PC-9 (cell line): Measurements from ENCODE around the gene CTBP2. TPM values are rescaled to one million over a fixed set of nuclear protein-coding genes. Genes with fewer than 3 reads are reported as not detected.

ENCODE experiments used
- BruUV-seq: library from RNA; stranded (reverse); fragments of 400-500 nt; replicated peaks from 2 replicates; lab custom pipeline; 2021; lab: Mats Ljungman, UMichigan
- CTCF ChIA-PET: fragments of 300-600 bp; sonication (Branson Sonifier 250); formaldehyde crosslinking; loops from one replicate; lab custom pipeline; 2022; ENCODE audit warnings: antibody characterized with exemption; lab: Charles Lee
- POLR2A ChIA-PET: fragments of 300-600 bp; sonication (Branson Sonifier 250); formaldehyde crosslinking; loops from one replicate; lab custom pipeline; 2022; ENCODE audit warnings: antibody characterized with exemption; ENCODE audit not compliant: unreplicated experiment; lab: Charles Lee
- DNase-seq, 2 experiments: peaks; one replicate each; pipeline versions ENCODE4 v3.0.0 to v3.0.0-alpha.2; 2015 to 2022; ENCODE audit warnings: mixed read lengths in 1 of 2
- H2AFZ ChIP-seq: fragments of 200-600 bp; sonication (generic); 2 replicates; pipeline ENCODE4 v1.8.1; 2017; ENCODE audit warnings: antibody characterized with exemption
- H3F3A ChIP-seq: fragments of 200-600 bp; sonication (generic); 2 replicates; pipeline ENCODE4 v1.8.1; 2017; ENCODE audit warnings: antibody characterized with exemption, mild to moderate bottlenecking, low read depth; ENCODE audit not compliant: insufficient read depth
- H3K27ac ChIP-seq: fragments of 200-600 bp; sonication (generic); 2 replicates; pipeline ENCODE4 v1.6.1; 2016; ENCODE audit warnings: mixed run types
- H3K27me3 ChIP-seq: fragments of 200-600 bp; sonication (generic); 2 replicates; pipeline ENCODE4 v1.6.1; 2016; ENCODE audit warnings: low read depth, mixed run types; ENCODE audit not compliant: insufficient read depth
- H3K36me3 ChIP-seq: fragments of 200-600 bp; sonication (generic); 2 replicates; pipeline ENCODE4 v1.6.1; 2016; ENCODE audit warnings: low read depth, mixed run types
- H3K4me1 ChIP-seq: fragments of 200-600 bp; sonication (generic); replicated peaks from 2 replicates; pipeline ENCODE4 v1.6.1; 2016; ENCODE audit warnings: mixed run types; ENCODE audit not compliant: insufficient read depth
- H3K4me2 ChIP-seq: fragments of 200-600 bp; sonication (generic); 2 replicates; pipeline ENCODE4 v1.6.1; 2017; ENCODE audit warnings: mixed run types
- H3K4me3 ChIP-seq: fragments of 200-600 bp; sonication (generic); 2 replicates; pipeline ENCODE4 v1.6.1; 2016; ENCODE audit warnings: mixed run types
- H3K79me2 ChIP-seq: fragments of 200-600 bp; sonication (generic); 2 replicates; pipeline ENCODE4 v1.6.1; 2017; ENCODE audit warnings: low read depth, mixed run types
- H3K9me2 ChIP-seq: fragments of 200-600 bp; sonication (generic); 2 replicates; pipeline ENCODE4 v1.8.1; 2017; ENCODE audit warnings: mild to moderate bottlenecking; ENCODE audit not compliant: insufficient read depth
- H3K9me3 ChIP-seq: fragments of 200-600 bp; sonication (generic); 2 replicates; pipeline ENCODE4 v1.8.1; 2016; ENCODE audit warnings: low read depth; ENCODE audit not compliant: insufficient read depth
- H4K20me1 ChIP-seq: fragments of 200-600 bp; sonication (generic); 2 replicates; pipeline ENCODE4 v1.8.1; 2017; ENCODE audit not compliant: insufficient read depth
- EZH2 ChIP-seq: fragments of 200-600 bp; sonication (generic); IDR thresholded peaks from 2 replicates; pipeline ENCODE4 v1.8.0; 2017; ENCODE audit warnings: antibody characterized with exemption, low read depth
- intact Hi-C: fragments of 100-400 bp; cut with micrococcal nuclease; formaldehyde crosslinking; loops from one replicate; pipeline ENCODE4 v1.10.0; 2022; ENCODE audit not compliant: unreplicated experiment
- total RNA-seq: library from RNA; stranded (reverse); gene quantifications from 2 replicates; pipeline ENCODE4 v1.2.3, GENCODE V29; 2021
- TF ChIP-seq, protein P1 (sequence below): fragments of 200-600 bp; sonication (generic); conservative IDR thresholded peaks from 2 replicates; pipeline ENCODE4 v1.6.1; 2017; ENCODE audit warnings: mixed run types, antibody characterized with exemption, mild to moderate bottlenecking, moderate library complexity

Gene CTBP2
- total RNA-seq, 1 experiment from 2014 or later = 60.5 TPM

- Histone ChIP-seq H3K27me3 (no peaks in the 10 kb centered on the region), H3K4me1 (peaks cover 15% of the 10 kb centered on the region), H3K27ac (no peak overlapping the region), H2AFZ (no peak overlapping the region), H3K79me2 (peaks cover 74% of the 10 kb centered on the region), H3K9me3 (no peaks in the 10 kb centered on the region), H3F3A (no peaks in the 10 kb centered on the region; the same call in 1 of the 2 replicates), H3K4me2 (no peak overlapping the region), H3K4me3 (no peak overlapping the region), H4K20me1 (peaks cover 28% of the 10 kb centered on the region), H3K36me3 (no peaks in the 10 kb centered on the region), H3K9me2 (no peaks in the 10 kb centered on the region)
- POLR2A ChIA-PET = no interaction called here
- intact Hi-C loops = no loop called here
- no peak for DNase-seq
- TF ChIP-seq, protein P1, sequence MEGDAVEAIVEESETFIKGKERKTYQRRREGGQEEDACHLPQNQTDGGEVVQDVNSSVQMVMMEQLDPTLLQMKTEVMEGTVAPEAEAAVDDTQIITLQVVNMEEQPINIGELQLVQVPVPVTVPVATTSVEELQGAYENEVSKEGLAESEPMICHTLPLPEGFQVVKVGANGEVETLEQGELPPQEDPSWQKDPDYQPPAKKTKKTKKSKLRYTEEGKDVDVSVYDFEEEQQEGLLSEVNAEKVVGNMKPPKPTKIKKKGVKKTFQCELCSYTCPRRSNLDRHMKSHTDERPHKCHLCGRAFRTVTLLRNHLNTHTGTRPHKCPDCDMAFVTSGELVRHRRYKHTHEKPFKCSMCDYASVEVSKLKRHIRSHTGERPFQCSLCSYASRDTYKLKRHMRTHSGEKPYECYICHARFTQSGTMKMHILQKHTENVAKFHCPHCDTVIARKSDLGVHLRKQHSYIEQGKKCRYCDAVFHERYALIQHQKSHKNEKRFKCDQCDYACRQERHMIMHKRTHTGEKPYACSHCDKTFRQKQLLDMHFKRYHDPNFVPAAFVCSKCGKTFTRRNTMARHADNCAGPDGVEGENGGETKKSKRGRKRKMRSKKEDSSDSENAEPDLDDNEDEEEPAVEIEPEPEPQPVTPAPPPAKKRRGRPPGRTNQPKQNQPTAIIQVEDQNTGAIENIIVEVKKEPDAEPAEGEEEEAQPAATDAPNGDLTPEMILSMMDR = no peak
- TF ChIP-seq EZH2 = no peak
- no TSS peak for BruUV-seq
- CTCF ChIA-PET = no interaction called here
Observed at GRCh38 chr10:125101049-125101448, 59.3 kb downstream of the CTBP2 start.

- Histone ChIP-seq H3K4me1 (peaks cover 7% of the 10 kb centered on the region), H4K20me1 (peaks cover 25% of the 10 kb centered on the region), H3K4me3 (no peak overlapping the region), H3K79me2 (peaks cover 80% of the 10 kb centered on the region), H2AFZ (no peak overlapping the region), H3K36me3 (no peaks in the 10 kb centered on the region), H3K9me2 (no peaks in the 10 kb centered on the region), H3F3A (no peaks in the 10 kb centered on the region; the same call in 1 of the 2 replicates), H3K27me3 (no peaks in the 10 kb centered on the region), H3K27ac (no peak overlapping the region), H3K9me3 (no peaks in the 10 kb centered on the region), H3K4me2 (no peak overlapping the region)
- intact Hi-C loops = no loop called here
- no TSS peak for BruUV-seq
- ChIA-PET POLR2A (no interaction called here), CTCF (no interaction called here)
- TF ChIP-seq EZH2 = no peak
- no peak for DNase-seq
Observed at GRCh38 chr10:125097409-125098070, 62.8 kb downstream of the CTBP2 start.

DNA sequence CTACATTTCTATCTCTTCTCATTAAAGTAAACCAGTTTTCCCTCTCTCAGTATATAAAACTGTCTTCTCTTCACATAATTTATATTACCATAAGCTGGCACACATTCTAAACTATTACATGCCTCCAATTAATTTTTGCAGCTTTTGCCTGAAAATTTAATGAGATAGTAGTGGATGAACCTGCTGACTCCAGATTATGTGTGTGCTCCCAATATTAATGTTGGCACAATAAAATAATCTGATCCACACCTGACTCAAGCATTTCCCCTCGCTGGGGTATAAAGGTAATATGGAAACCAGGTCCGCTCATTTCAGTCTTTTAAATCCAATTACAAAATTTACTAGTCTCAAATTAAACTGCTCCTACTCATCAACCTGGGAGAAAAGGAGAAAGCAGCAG, 63.4 kb downstream of the CTBP2 start:
- no peak overlapping the region for H3K4me2 ChIP-seq
- H4K20me1 ChIP-seq = peaks cover 25% of the 10 kb centered on the region
- CTCF ChIA-PET = no interaction called here
- no peaks in the 10 kb centered on the region for H3F3A ChIP-seq
- H3K4me3 ChIP-seq = no peak overlapping the region
- H3K27ac ChIP-seq = no peak overlapping the region
- DNase-seq = no peak
- no peaks in the 10 kb centered on the region for H3K9me3 ChIP-seq
- no peaks in the 10 kb centered on the region for H3K9me2 ChIP-seq
- no peak overlapping the region for H2AFZ ChIP-seq
- H3K36me3 ChIP-seq = no peaks in the 10 kb centered on the region
- POLR2A ChIA-PET = no interaction called here
- H3K79me2 ChIP-seq = peaks cover 81% of the 10 kb centered on the region
- no peaks in the 10 kb centered on the region for H3K27me3 ChIP-seq
- no TSS peak for BruUV-seq
- peaks cover 2% of the 10 kb centered on the region; the same call in 1 of the 2 replicates for H3K4me1 ChIP-seq
- intact Hi-C loops = no loop called here
- no peak for TF ChIP-seq EZH2
- TF ChIP-seq, protein P1 = no peak

DNA sequence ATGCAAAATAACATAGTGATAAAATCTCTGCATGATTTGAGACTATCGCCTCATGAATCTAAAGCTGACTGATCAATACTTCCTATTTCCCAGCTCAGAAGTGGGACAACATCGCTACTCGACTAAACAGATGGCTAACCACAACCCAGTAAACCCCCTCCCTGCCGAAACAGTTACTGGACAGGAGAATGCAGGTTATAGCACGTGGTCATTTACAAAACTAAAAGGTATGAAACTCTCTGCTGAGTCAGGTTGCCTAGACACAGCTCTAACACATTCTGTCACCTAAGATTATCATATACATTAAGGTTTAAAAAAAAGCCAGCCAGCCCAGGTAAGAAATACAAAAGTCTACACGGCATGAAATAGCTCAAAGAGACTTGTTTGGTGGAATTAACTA, 64.0 kb downstream of the CTBP2 start:
- intact Hi-C loops = no loop called here
- no peak for DNase-seq
- ChIA-PET CTCF (no interaction called here), POLR2A (no interaction called here)
- TF ChIP-seq, protein P1 = no peak
- TF ChIP-seq EZH2 = no peak
- Histone ChIP-seq H2AFZ (no peak overlapping the region), H3F3A (no peaks in the 10 kb centered on the region), H3K27me3 (no peaks in the 10 kb centered on the region), H3K4me3 (no peak overlapping the region), H3K27ac (no peak overlapping the region), H3K9me2 (no peaks in the 10 kb centered on the region), H3K9me3 (no peaks in the 10 kb centered on the region), H3K4me1 (no peaks in the 10 kb centered on the region), H4K20me1 (peaks cover 21% of the 10 kb centered on the region), H3K79me2 (peaks cover 81% of the 10 kb centered on the region), H3K4me2 (no peak overlapping the region), H3K36me3 (no peaks in the 10 kb centered on the region)
- no TSS peak for BruUV-seq
